Pancreas (tissue), 10 donors: Measurements from ENCODE around the gene KCNQ5. TPM values are rescaled to one million over a fixed set of nuclear protein-coding genes. Genes with fewer than 3 reads are reported as not detected.

ENCODE experiments used
- ATAC-seq, 4 donors: fragments of 200-7000 bp; cut with Tn5 transposase; one replicate each; pipeline versions ENCODE4 v1.8.0 to v1.9.1; 2020; ENCODE audit warnings: mild to moderate bottlenecking in 4 of 4, moderate library complexity in 4 of 4
- DNase-seq, 6 donors: peaks; one replicate each; pipeline ENCODE4 v3.0.0-alpha.2; 2020
- FAIRE-seq: peaks from 2 replicates; lab custom pipeline; 2012; peaks lifted over from hg19 to GRCh38; lab: Jason Lieb, UNC
- H3K27ac ChIP-seq, 4 donors: fragments of 200-600 bp; sonication (generic); 1 replicate in 3 of 4; 2 replicates in 1 of 4; pipeline versions ENCODE4 v1.5.0 to v1.8.0; 2020
- H3K27me3 ChIP-seq, 4 donors: fragments of 200-600 bp; one replicate each; pipeline ENCODE4 v1.8.0; 2021
- H3K36me3 ChIP-seq, 3 donors: fragments of 200-600 bp; sonication (generic) in 1 of 3; one replicate each; pipeline versions ENCODE4 v1.5.0 to v1.8.0; 2020 to 2021
- H3K4me1 ChIP-seq, 3 donors: fragments of 200-600 bp; one replicate each; pipeline ENCODE4 v1.8.0; 2021
- H3K4me3 ChIP-seq, 4 donors: fragments of 200-600 bp; sonication (generic) in 2 of 4; one replicate each; pipeline versions ENCODE4 v1.5.0 to v1.8.0; 2020 to 2021
- H3K9me3 ChIP-seq, 4 donors: fragments of 200-600 bp; one replicate each; pipeline ENCODE4 v1.8.0; 2021
- WGBS, 2 donors: extraction: QIAGEN DNeasy Blood & Tissue Kit; methylation state at CpG; one replicate each; pipeline ENCODE4 v1.1.7; 2013; 5-methylcytosine and 5-hydroxymethylcytosine counted together
- intact Hi-C, 3 donors: fragments of 100-400 bp; cut with DNase I; formaldehyde crosslinking; loops; one replicate each; pipeline versions ENCODE4 v1.11.1 to v1.14.2; 2022
- polyA plus RNA-seq, 2 donors: library from polyadenylated mRNA; stranded (reverse); fragments of 200-250 nt; gene quantifications; one replicate each; pipeline ENCODE4 v1.2.3, GENCODE V29; 2013
- total RNA-seq, 6 donors: library from RNA; stranded (reverse); fragmentation: NEBNext Ultra II Directional in 4 of 6; extraction: Animal tissue kit (Norgen Biotek cat#: 25700) in 4 of 6; gene quantifications; one replicate each; pipeline versions ENCODE4 v1.2.1 to v1.2.4, GENCODE V29; 2021 to 2023
- TF ChIP-seq, protein P1 (sequence below), 4 donors: fragments of 200-600 bp; sonication (generic) in 3 of 4; IDR thresholded peaks; one replicate each; pipeline versions ENCODE4 v1.5.0 to v1.8.0; 2021; ENCODE audit warnings: antibody characterized with exemption in 4 of 4
- donor health status: healthy with polysubstance abuse.
- donor health status: DM: no; HTN: no; CAD: no; lungs with moderate emphysema.
- donor health status: DM: no; HTN: no; CAD: no.
- donor health status: control.
- donor health status: control.
- donor health status: Bipolar disorder and iron deficiency.
- donor health status: DM: yes; HTN: yes; CAD: no.
- donor health status: DM: no; HTN: no; CAD: no.
- donor health status: DM: no; HTN: no; CAD: no.
- donor health status: DM: yes; HTN: yes; CAD: no.

KCNQ5 gene
- total and polyA plus RNA-seq, 8 donors = 0.03 to 1.1 (median 0.13) TPM

DNA sequence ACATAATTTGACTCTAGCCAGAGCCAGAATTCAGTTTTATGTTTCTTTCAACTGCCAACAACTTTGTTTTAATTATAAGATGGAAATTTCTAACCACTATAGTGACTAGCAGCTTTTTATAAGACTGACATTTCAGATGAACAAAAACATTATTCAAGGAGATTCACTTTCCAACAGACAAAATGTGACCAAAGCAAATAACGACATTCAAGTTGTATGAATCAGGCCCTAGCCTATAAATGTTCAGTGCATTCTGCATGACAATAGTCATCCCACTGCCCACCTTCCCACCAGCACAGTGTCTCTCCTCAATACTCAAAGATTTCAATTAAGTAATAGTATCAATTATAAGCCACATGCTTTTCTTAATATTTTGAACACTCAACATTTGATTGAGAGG lies 402.7 kb downstream of the KCNQ5 start:
- 65 to 71% methylated on average over 1 of the region's 1 CpG for WGBS, 2 donors
- Histone ChIP-seq H3K27me3 (no peaks in the 10 kb centered on the region), H3K4me1 (no peaks in the 10 kb centered on the region), H3K9me3 (no peaks in the 10 kb centered on the region), H3K27ac (no peak overlapping the region), H3K4me3 (no peak overlapping the region), H3K36me3 (no peaks in the 10 kb centered on the region)
- intact Hi-C loops = no loop called here
- FAIRE-seq (no peak), ATAC-seq (no peak), DNase-seq (no peak)
- TF ChIP-seq, protein P1, sequence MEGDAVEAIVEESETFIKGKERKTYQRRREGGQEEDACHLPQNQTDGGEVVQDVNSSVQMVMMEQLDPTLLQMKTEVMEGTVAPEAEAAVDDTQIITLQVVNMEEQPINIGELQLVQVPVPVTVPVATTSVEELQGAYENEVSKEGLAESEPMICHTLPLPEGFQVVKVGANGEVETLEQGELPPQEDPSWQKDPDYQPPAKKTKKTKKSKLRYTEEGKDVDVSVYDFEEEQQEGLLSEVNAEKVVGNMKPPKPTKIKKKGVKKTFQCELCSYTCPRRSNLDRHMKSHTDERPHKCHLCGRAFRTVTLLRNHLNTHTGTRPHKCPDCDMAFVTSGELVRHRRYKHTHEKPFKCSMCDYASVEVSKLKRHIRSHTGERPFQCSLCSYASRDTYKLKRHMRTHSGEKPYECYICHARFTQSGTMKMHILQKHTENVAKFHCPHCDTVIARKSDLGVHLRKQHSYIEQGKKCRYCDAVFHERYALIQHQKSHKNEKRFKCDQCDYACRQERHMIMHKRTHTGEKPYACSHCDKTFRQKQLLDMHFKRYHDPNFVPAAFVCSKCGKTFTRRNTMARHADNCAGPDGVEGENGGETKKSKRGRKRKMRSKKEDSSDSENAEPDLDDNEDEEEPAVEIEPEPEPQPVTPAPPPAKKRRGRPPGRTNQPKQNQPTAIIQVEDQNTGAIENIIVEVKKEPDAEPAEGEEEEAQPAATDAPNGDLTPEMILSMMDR (IDR thresholded peaks at IDR 0.05) = no peak

DNA sequence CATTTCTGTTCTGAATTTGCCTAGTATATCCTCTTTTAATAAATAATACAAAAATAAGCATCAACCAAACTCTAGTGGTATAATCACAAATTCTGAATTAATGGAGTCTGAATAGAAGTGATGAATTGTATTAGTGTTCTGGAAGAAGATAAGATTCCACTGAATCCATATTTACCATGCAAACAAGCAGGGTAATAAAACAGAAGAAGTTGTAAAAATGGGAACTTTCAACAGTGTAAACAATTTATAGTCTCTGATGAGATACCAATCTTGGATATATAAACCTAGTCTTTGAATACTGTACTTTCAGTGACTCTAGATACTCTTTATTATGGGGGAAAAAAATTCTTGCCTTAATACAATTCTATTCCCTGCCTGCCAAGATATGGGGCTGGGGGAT lies 405.8 kb downstream of the KCNQ5 start:
- no peak for ATAC-seq
- H3K9me3 ChIP-seq = no peaks in the 10 kb centered on the region
- H3K27me3 ChIP-seq = no peaks in the 10 kb centered on the region
- H3K4me3 ChIP-seq = no peak overlapping the region
- no peak overlapping the region for H3K27ac ChIP-seq
- no peaks in the 10 kb centered on the region for H3K4me1 ChIP-seq
- H3K36me3 ChIP-seq = no peaks in the 10 kb centered on the region
- TF ChIP-seq, protein P1 (IDR thresholded peaks at IDR 0.05) = no peak
- intact Hi-C loops = no loop called here
- FAIRE-seq = no peak
- no peak for DNase-seq

DNA sequence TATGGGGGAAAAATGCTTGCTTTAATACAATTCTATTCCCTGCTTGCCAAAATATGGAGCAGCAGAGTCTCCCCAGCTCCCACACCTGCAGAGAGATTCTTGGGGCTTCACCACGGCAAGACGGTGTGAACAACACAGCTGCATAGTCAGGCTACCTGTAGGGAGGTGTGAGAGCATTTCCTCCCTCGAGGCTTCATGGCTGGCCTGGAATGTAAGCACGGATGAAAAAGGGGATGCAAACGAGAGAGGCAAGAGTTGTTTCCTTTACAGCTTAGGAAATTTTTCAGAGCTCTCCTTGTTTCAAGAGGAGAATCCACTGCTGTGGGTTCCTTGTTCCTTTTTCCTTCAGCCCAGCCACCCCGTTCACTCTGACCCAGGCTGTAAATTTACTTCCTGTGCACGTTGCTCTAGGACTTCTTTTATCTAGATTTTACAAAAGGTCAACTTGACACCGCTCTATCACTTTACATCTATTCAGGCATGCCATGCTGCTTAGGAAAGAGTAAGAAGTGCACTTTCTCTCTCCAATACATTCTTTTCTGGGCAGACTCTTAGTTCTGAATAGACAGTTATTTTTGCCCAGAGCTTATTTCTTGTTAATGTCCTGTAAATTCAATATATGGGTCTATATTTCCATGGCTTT lies 406.4 kb downstream of the KCNQ5 start:
- ATAC-seq = no peak
- Histone ChIP-seq H3K36me3 (no peaks in the 10 kb centered on the region), H3K4me1 (no peaks in the 10 kb centered on the region), H3K27me3 (no peaks in the 10 kb centered on the region), H3K4me3 (no peak overlapping the region), H3K27ac (no peak overlapping the region), H3K9me3 (no peaks in the 10 kb centered on the region)
- intact Hi-C loops = no loop called here
- 25 to 27% methylated on average over 8 of the region's 8 CpGs for WGBS, 2 donors
- FAIRE-seq = no peak
- TF ChIP-seq, protein P1 (IDR thresholded peaks at IDR 0.05) = no peak
- no peak for DNase-seq

DNA sequence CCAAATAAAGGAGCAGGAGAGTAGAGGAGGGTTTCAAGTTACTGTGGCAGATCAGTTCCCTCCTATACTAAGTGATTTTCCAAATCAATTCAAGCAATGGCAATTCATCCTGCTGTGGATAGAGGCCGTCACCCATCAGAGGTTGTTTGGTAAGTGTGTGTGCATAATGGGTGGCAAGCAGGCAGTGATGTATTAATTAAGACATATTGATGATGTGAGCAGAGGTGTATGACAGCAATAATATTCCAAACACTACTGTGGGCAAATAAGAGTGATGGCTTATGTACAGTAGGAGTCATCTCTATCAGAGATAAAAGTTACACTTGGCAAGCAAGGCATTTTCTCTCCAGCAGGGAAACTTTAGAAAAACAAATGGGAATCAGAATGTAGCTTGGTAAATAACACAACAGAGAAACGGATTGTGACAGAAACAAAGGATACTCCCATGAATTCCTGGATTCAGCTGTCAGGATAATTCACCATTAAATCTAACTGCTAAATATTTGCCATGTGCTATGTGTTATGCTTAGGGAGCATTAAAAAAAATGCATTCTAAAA lies 407.1 kb downstream of the KCNQ5 start:
- FAIRE-seq (no peak), ATAC-seq (no peak), DNase-seq (no peak)
- Histone ChIP-seq H3K36me3 (no peaks in the 10 kb centered on the region), H3K27me3 (no peaks in the 10 kb centered on the region), H3K27ac (no peak overlapping the region), H3K9me3 (no peaks in the 10 kb centered on the region), H3K4me1 (no peaks in the 10 kb centered on the region), H3K4me3 (no peak overlapping the region)
- WGBS, 2 donors = 52 to 53% methylated on average over 2 of the region's 2 CpGs
- intact Hi-C loops = no loop called here
- TF ChIP-seq, protein P1 (IDR thresholded peaks at IDR 0.05) = no peak

DNA sequence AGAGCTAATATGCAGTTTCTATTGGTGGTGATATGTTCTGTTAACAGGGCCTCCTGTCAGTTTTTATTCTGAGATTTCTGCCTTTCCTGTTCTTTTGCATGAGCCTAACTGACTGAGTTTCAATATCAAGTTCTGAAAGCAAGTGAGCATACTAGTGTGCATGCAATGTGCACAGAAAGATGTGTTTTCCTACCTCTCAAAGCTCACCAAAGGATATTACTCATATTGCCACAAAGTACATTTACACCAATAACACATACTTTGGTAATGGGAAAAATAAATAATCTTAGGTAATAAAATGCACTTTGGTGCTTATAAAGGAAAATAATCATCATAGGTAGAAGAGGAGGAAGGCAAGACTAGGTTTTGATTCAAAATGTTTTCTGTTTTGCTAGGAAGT lies 408.4 kb downstream of the KCNQ5 start:
- H3K4me3 ChIP-seq = no peak overlapping the region
- no peak for FAIRE-seq
- H3K27ac ChIP-seq = no peak overlapping the region
- intact Hi-C loops = no loop called here
- H3K36me3 ChIP-seq = no peaks in the 10 kb centered on the region
- ATAC-seq = no peak
- no peaks in the 10 kb centered on the region for H3K27me3 ChIP-seq
- DNase-seq = no peak
- H3K9me3 ChIP-seq = no peaks in the 10 kb centered on the region
- TF ChIP-seq, protein P1 (IDR thresholded peaks at IDR 0.05) = no peak
- no peaks in the 10 kb centered on the region for H3K4me1 ChIP-seq
